ENCODE measurements around the gene DRG2.

The DRG2 gene

GRCh38 chr17:18093616-18094408 is 6.1 kb downstream of the DRG2 start:
- TF ChIP-seq CTCF (IDR thresholded peaks at IDR 0.05; ENCODE audit: low read length) = peak; percentile 51
- no peak for TF ChIP-seq EZH2 (IDR thresholded peaks at IDR 0.05; ENCODE audit: borderline replicate concordance, low read length)
- no peaks in the 10 kb centered on the region for H3K27me3 ChIP-seq (ENCODE audit: insufficient read depth, low read length)
- H4K20me1 ChIP-seq (ENCODE audit: insufficient read depth, low read length) = no peaks in the 10 kb centered on the region
- H3K4me3 ChIP-seq (ENCODE audit: low read depth, low read length, poor library complexity, severe bottlenecking) = no peak overlapping the region
- H3K4me1 ChIP-seq (ENCODE audit: insufficient read depth, low read length, severe bottlenecking) = peaks cover 3% of the 10 kb centered on the region
- H3K27ac ChIP-seq (ENCODE audit: low read depth, low read length, poor library complexity, severe bottlenecking) = no peak overlapping the region
- no peaks in the 10 kb centered on the region for H3F3A ChIP-seq (ENCODE audit: insufficient read depth, low read length)
- H3K36me3 ChIP-seq (ENCODE audit: insufficient read depth, low read length) = peaks cover 67% of the 10 kb centered on the region
- H3K4me2 ChIP-seq (ENCODE audit: low read length) = no peak overlapping the region
- no peaks in the 10 kb centered on the region for H3K9me2 ChIP-seq (ENCODE audit: low read depth, low read length)
- peaks cover 2% of the 10 kb centered on the region for H3K79me2 ChIP-seq (ENCODE audit: insufficient read depth, low read length)
- no peak overlapping the region for H3K9ac ChIP-seq (ENCODE audit: low read length)
- H3K9me3 ChIP-seq (ENCODE audit: low read length) = no peaks in the 10 kb centered on the region
- H2AFZ ChIP-seq (ENCODE audit: low read length) = no peak overlapping the region

GRCh38 chr17:18094409-18094807 is 6.7 kb downstream of the DRG2 start:
- H3K9me3 ChIP-seq (ENCODE audit: low read length) = no peaks in the 10 kb centered on the region
- H3F3A ChIP-seq (ENCODE audit: insufficient read depth, low read length) = no peaks in the 10 kb centered on the region
- H3K4me3 ChIP-seq (ENCODE audit: low read depth, low read length, poor library complexity, severe bottlenecking) = no peak overlapping the region
- H3K36me3 ChIP-seq (ENCODE audit: insufficient read depth, low read length) = peaks cover 73% of the 10 kb centered on the region
- H3K27me3 ChIP-seq (ENCODE audit: insufficient read depth, low read length) = no peaks in the 10 kb centered on the region
- no peaks in the 10 kb centered on the region for H3K4me1 ChIP-seq (ENCODE audit: insufficient read depth, low read length, severe bottlenecking)
- no peak overlapping the region for H3K27ac ChIP-seq (ENCODE audit: low read depth, low read length, poor library complexity, severe bottlenecking)
- no peaks in the 10 kb centered on the region for H3K79me2 ChIP-seq (ENCODE audit: insufficient read depth, low read length)
- H2AFZ ChIP-seq (ENCODE audit: low read length) = no peak overlapping the region
- H4K20me1 ChIP-seq (ENCODE audit: insufficient read depth, low read length) = no peaks in the 10 kb centered on the region
- TF ChIP-seq CTCF (IDR thresholded peaks at IDR 0.05; ENCODE audit: low read length) (no peak), EZH2 (IDR thresholded peaks at IDR 0.05; ENCODE audit: borderline replicate concordance, low read length) (no peak)
- no peaks in the 10 kb centered on the region for H3K9me2 ChIP-seq (ENCODE audit: low read depth, low read length)
- no peak overlapping the region for H3K4me2 ChIP-seq (ENCODE audit: low read length)
- no peak overlapping the region for H3K9ac ChIP-seq (ENCODE audit: low read length)

- Histone ChIP-seq H2AFZ (ENCODE audit: low read length) (no peak overlapping the region), H3K4me3 (ENCODE audit: low read depth, low read length, poor library complexity, severe bottlenecking) (no peak overlapping the region), H3K27me3 (ENCODE audit: insufficient read depth, low read length) (no peaks in the 10 kb centered on the region), H3K79me2 (ENCODE audit: insufficient read depth, low read length) (no peaks in the 10 kb centered on the region), H3K4me1 (ENCODE audit: insufficient read depth, low read length, severe bottlenecking) (no peaks in the 10 kb centered on the region), H3F3A (ENCODE audit: insufficient read depth, low read length) (no peaks in the 10 kb centered on the region), H3K36me3 (ENCODE audit: insufficient read depth, low read length) (peaks cover 82% of the 10 kb centered on the region), H3K9me3 (ENCODE audit: low read length) (no peaks in the 10 kb centered on the region), H3K27ac (ENCODE audit: low read depth, low read length, poor library complexity, severe bottlenecking) (no peak overlapping the region), H4K20me1 (ENCODE audit: insufficient read depth, low read length) (no peaks in the 10 kb centered on the region), H3K9me2 (ENCODE audit: low read depth, low read length) (no peaks in the 10 kb centered on the region), H3K9ac (ENCODE audit: low read length) (no peak overlapping the region), H3K4me2 (ENCODE audit: low read length) (no peak overlapping the region)
- TF ChIP-seq CTCF (IDR thresholded peaks at IDR 0.05; ENCODE audit: low read length) = no peak
- TF ChIP-seq EZH2 (IDR thresholded peaks at IDR 0.05; ENCODE audit: borderline replicate concordance, low read length) = no peak
These were observed 11.8 kb downstream of the DRG2 start for GRCh38 chr17:18099516-18099915.
